K562 (cell line): Measurements from ENCODE around the gene RNF223. TPM values are rescaled to one million over a fixed set of nuclear protein-coding genes. Genes with fewer than 3 reads are reported as not detected.

Experiments used
- ATAC-seq: fragments of 200-7000 bp; cut with Tn5 transposase; 3 replicates; pipeline ENCODE4 v1.9.1; 2020; ENCODE audit warnings: moderate library complexity
- BruUV-seq: library from RNA; stranded (reverse); fragments of 400-500 nt; replicated peaks from 2 replicates; lab custom pipeline; 2021; lab: Mats Ljungman, UMichigan
- CTCF ChIA-PET: fragments of 300-600 bp; formaldehyde crosslinking; extraction: SDS; loops from one replicate; lab custom pipeline; 2021; ENCODE audit warnings: low intra/inter-chr PET ratio; lab: Yijun Ruan, JAX
- POLR2A ChIA-PET: fragments of 300-600, 350-650 bp; sonication (Branson Sonifier 250); formaldehyde crosslinking; extraction: SDS; loops from one replicate; lab custom pipeline; 2021; ENCODE audit warnings: antibody characterized with exemption, inconsistent platforms; lab: Yijun Ruan, JAX
- DNase-seq, 4 experiments: peaks; one replicate each; pipeline versions ENCODE4 v3.0.0 to v3.0.0-alpha.2; 2011 to 2018; ENCODE audit warnings: low spot score in 3 of 4, mixed read lengths in 3 of 4; ENCODE audit errors: extremely low read depth in 1 of 4
- FAIRE-seq: peaks from 2 replicates; lab custom pipeline; 2011; peaks lifted over from hg19 to GRCh38; lab: Jason Lieb, UNC
- H2AFZ ChIP-seq: 2 replicates; pipeline ENCODE4 v1.6.0; 2011; ENCODE audit warnings: low read depth, low read length, control low read depth, inconsistent platforms
- H3K27ac ChIP-seq: fragments of 200-600 bp; 3 replicates; pipeline ENCODE4 v1.8.0; 2011; ENCODE audit warnings: low read depth, mild to moderate bottlenecking, control low read depth, inconsistent platforms, low read length, moderate library complexity, mixed read lengths; ENCODE audit errors: extremely low read depth
- H3K27me3 ChIP-seq, 2 experiments: fragments of 300-600 bp in 1 of 2; 2 replicates in 1 of 2; 3 replicates in 1 of 2; pipeline versions ENCODE4 v1.6.0 to v1.8.0; 2011; ENCODE audit warnings: inconsistent platforms in 2 of 2, low read length in 2 of 2, mild to moderate bottlenecking in 1 of 2, mixed read lengths in 1 of 2, moderate library complexity in 1 of 2; ENCODE audit not compliant: control insufficient read depth in 2 of 2, insufficient read depth in 2 of 2
- H3K36me3 ChIP-seq: fragments of 300-600 bp; 3 replicates; pipeline ENCODE4 v1.8.0; 2011; ENCODE audit warnings: mild to moderate bottlenecking, low read length, inconsistent platforms; ENCODE audit not compliant: control insufficient read depth, insufficient read depth
- H3K4me1 ChIP-seq, 2 experiments: fragments of 200-600 bp in 1 of 2; replicated peaks in 1 of 2; 2 replicates in 1 of 2; 3 replicates in 1 of 2; pipeline versions ENCODE4 v1.5.1 to v1.8.0; 2011; ENCODE audit warnings: inconsistent platforms in 2 of 2, low read length in 2 of 2, mild to moderate bottlenecking in 1 of 2, mixed read lengths in 1 of 2, moderate library complexity in 1 of 2; ENCODE audit not compliant: control insufficient read depth in 2 of 2, insufficient read depth in 2 of 2
- H3K4me2 ChIP-seq: 2 replicates; pipeline ENCODE4 v1.6.1; 2011; ENCODE audit warnings: low read length, control low read depth, inconsistent platforms, mixed read lengths; ENCODE audit not compliant: insufficient read depth
- H3K4me3 ChIP-seq: fragments of 200-600 bp; sonication (generic), shearing (Covaris generic); 2 replicates; pipeline ENCODE4 v1.5.1; 2016; ENCODE audit warnings: control low read depth, inconsistent platforms
- H3K79me2 ChIP-seq: fragments of 200-600 bp; 3 replicates; pipeline ENCODE4 v1.8.0; 2011; ENCODE audit warnings: low read length, inconsistent platforms; ENCODE audit not compliant: control insufficient read depth, insufficient read depth
- H3K9ac ChIP-seq, 2 experiments: 2 replicates each; pipeline versions ENCODE4 v1.6.0 to v1.6.1; 2011; ENCODE audit warnings: low read depth in 2 of 2, low read length in 2 of 2, control low read depth in 1 of 2, inconsistent platforms in 1 of 2, mild to moderate bottlenecking in 1 of 2, mixed read lengths in 1 of 2; ENCODE audit not compliant: insufficient read depth in 1 of 2
- H3K9me1 ChIP-seq: one replicate; pipeline ENCODE4 v1.6.0; 2011; ENCODE audit warnings: inconsistent platforms, mild to moderate bottlenecking, low read length, moderate library complexity; ENCODE audit not compliant: control insufficient read depth, insufficient read depth
- H3K9me3 ChIP-seq: replicated peaks from 2 replicates; pipeline ENCODE4 v1.5.1; 2011; ENCODE audit warnings: low read depth, low read length, inconsistent platforms; ENCODE audit not compliant: control insufficient read depth, insufficient read depth
- H4K20me1 ChIP-seq: replicated peaks from 2 replicates; pipeline ENCODE4 v1.6.1; 2011; ENCODE audit warnings: low read length, inconsistent platforms, mixed read lengths; ENCODE audit not compliant: control insufficient read depth, insufficient read depth
- EZH2 ChIP-seq: IDR thresholded peaks from 2 replicates; pipeline ENCODE4 v1.6.1; 2012; ENCODE audit warnings: low read depth, mild to moderate bottlenecking, inconsistent platforms, low read length, borderline replicate concordance
- ZBTB7A ChIP-seq: IDR thresholded peaks from 2 replicates; pipeline ENCODE4 v1.6.1; 2011; ENCODE audit warnings: low read depth, mild to moderate bottlenecking, low read length, moderate library complexity, borderline replicate concordance; ENCODE audit not compliant: control insufficient read depth
- ZNF318 ChIP-seq, 2 experiments: fragments of 450-650 bp; IDR thresholded peaks; 2 replicates each; pipeline ENCODE4 v1.6.1; 2016; ENCODE audit warnings: mild to moderate bottlenecking in 2 of 2, borderline replicate concordance in 1 of 2, low read depth in 1 of 2, moderate library complexity in 1 of 2
- ZNF57 ChIP-seq: fragments of 450-650 bp; formaldehyde crosslinking; IDR thresholded peaks from 2 replicates; pipeline ENCODE4 v1.4.0; 2020; ENCODE audit warnings: mild to moderate bottlenecking, moderate library complexity
- WGBS: fragments of 100-300 bp; shearing (Covaris generic); methylation state at CpG from one replicate; pipeline ENCODE4 v1.1.6; 2016; ENCODE audit warnings: low coverage, mixed read lengths; ENCODE audit not compliant: insufficient coverage; ENCODE audit errors: missing lambda C conversion rate; 5-methylcytosine and 5-hydroxymethylcytosine counted together
- in situ Hi-C: fragments of 300-500 bp; cut with MboI; formaldehyde crosslinking; loops from 4 replicates; pipeline ENCODE4 v1.15.0; 2018; ENCODE audit warnings: inconsistent platforms, mixed read lengths
- intact Hi-C: fragments of 100-400 bp; cut with micrococcal nuclease; formaldehyde crosslinking; loops from 2 replicates; pipeline ENCODE4 v1.14.2; 2022
- polyA plus RNA-seq, 8 experiments: library from polyadenylated mRNA; depleted of rRNA in 4 of 8; stranded (reverse) in 5 of 8; unstranded in 3 of 8; fragments of >200 nt; fragmentation: Nextera tagmentation in 2 of 8; fragmentation: Illumina TruSeq in 1 of 8; extraction: Ambion mirVana in 2 of 8; extraction: Trizol in 1 of 8; gene quantifications; 2 replicates each; pipeline versions ENCODE4 v1.2.1 to v1.2.3, GENCODE V29; 2011 to 2014; ENCODE audit warnings: inconsistent platforms in 1 of 8, missing spikeins in 1 of 8
- total RNA-seq, 7 experiments: library from RNA; depleted of rRNA in 6 of 7; stranded (reverse); fragments of >200 nt in 6 of 7; fragmentation: Illumina TruSeq in 2 of 7; extraction: Trizol in 2 of 7; gene quantifications; 2 replicates each; pipeline versions ENCODE4 v1.2.1 to v1.2.3, GENCODE V29; 2011 to 2021; ENCODE audit warnings: low replicate concordance in 1 of 7

RNF223 gene
- total and polyA plus RNA-seq, 9 of the 15 experiments (the other 6 are each of a cell fraction or from before 2014, with no cell fraction given) = 0.04 to 0.32 TPM; not detected in 7

- intact Hi-C loops (loop anchor here (5.0 kb wide), 3 partner anchors 87 to 132 kb away; partner anchors contain the start of genes B3GALT6, SDF4 and TNFRSF18), in situ Hi-C loops (no loop called here)
- H3K27me3 ChIP-seq = peaks cover 25 to 57% of the 10 kb centered on the region in 2 experiments; a peak in 4 of 5 replicates
- no peak overlapping the region for H3K4me2 ChIP-seq
- H3K4me3 ChIP-seq = no peak overlapping the region
- H3K9me3 ChIP-seq = peaks cover 9% of the 10 kb centered on the region
- peaks cover 5% of the 10 kb centered on the region for H3K79me2 ChIP-seq
- FAIRE-seq (no peak), DNase-seq (no peak), ATAC-seq (no peak)
- POLR2A ChIA-PET = interaction anchor here (0.6 to 1.2 kb wide), 2 partner anchors 10 to 40 kb away, joined by 3 to 4 read pairs; no protein-coding TSS in a partner anchor
- peaks cover 4% of the 10 kb centered on the region; the same call in 1 of the 2 replicates for H4K20me1 ChIP-seq
- no peaks in the 10 kb centered on the region for H3K36me3 ChIP-seq
- no peak overlapping the region for H2AFZ ChIP-seq
- no peak overlapping the region for H3K9ac ChIP-seq
- H3K27ac ChIP-seq = no peak overlapping the region
- 27% methylated on average over 15 of the region's 16 CpGs for WGBS
- CTCF ChIA-PET = interaction anchor here (1.0 kb wide), 1 partner anchor 119 kb away, joined by 3 read pairs; no protein-coding TSS in a partner anchor
- no peaks in the 10 kb centered on the region for H3K9me1 ChIP-seq
- no peak for TF ChIP-seq ZNF57 (CRISPR knock-in tag)
- 0 out of 2 replicates have a peak, but pooled peaks have one; percentile 19 for TF ChIP-seq ZBTB7A
- no TSS peak for BruUV-seq
- peaks cover 0 to 64% of the 10 kb centered on the region in 2 experiments; a peak in 3 of 5 replicates for H3K4me1 ChIP-seq
These were observed 46.0 kb upstream of the RNF223 start for GRCh38 chr1:1120096-1120495.

GRCh38 chr1:1119272-1119890 lies 45.3 kb upstream of the RNF223 start:
- peaks cover 14% of the 10 kb centered on the region for H3K9me3 ChIP-seq
- 16% methylated on average over 20 of the region's 20 CpGs for WGBS
- ATAC-seq (no peak), FAIRE-seq (no peak), DNase-seq (no peak)
- no peak overlapping the region for H2AFZ ChIP-seq
- no peaks in the 10 kb centered on the region for H3K9me1 ChIP-seq
- ChIA-PET CTCF (no interaction called here), POLR2A (no interaction called here)
- no peak overlapping the region for H3K27ac ChIP-seq
- H3K36me3 ChIP-seq = no peaks in the 10 kb centered on the region
- peak; percentile 62; the same call in 1 of the 2 replicates for TF ChIP-seq EZH2
- no peak for TF ChIP-seq ZNF318 (IDR thresholded peaks at IDR 0.05; ENCODE audit: borderline replicate concordance in 1 of 2, low read depth in 1 of 2)
- no peak overlapping the region for H3K4me3 ChIP-seq
- peaks cover 25 to 54% of the 10 kb centered on the region in 2 experiments; a peak in 4 of 5 replicates for H3K27me3 ChIP-seq
- no TSS peak for BruUV-seq
- intact Hi-C loops = no loop called here
- peaks cover 0 to 59% of the 10 kb centered on the region in 2 experiments; a peak in 3 of 5 replicates for H3K4me1 ChIP-seq
- H3K4me2 ChIP-seq = no peak overlapping the region
- in situ Hi-C loops = no loop called here
- no peak overlapping the region for H3K9ac ChIP-seq
- peaks cover 4% of the 10 kb centered on the region; the same call in 1 of the 2 replicates for H4K20me1 ChIP-seq
- peaks cover 12% of the 10 kb centered on the region for H3K79me2 ChIP-seq
